Mesendoderm (in vitro differentiated cells): ENCODE results near the gene ROBO1.

ENCODE experiments used
- DNase-seq: peaks from one replicate; pipeline ENCODE4 v3.0.0; 2013
- H2AK5ac ChIP-seq: 2 replicates; pipeline ENCODE4 v1.6.1; 2013; ENCODE audit warnings: low read length, inconsistent platforms
- H2BK120ac ChIP-seq: 2 replicates; pipeline ENCODE4 v1.6.1; 2013; ENCODE audit warnings: low read depth, mild to moderate bottlenecking, low read length, moderate library complexity, mixed read lengths
- H2BK15ac ChIP-seq: replicated peaks from 2 replicates; pipeline ENCODE4 v1.6.1; 2013; ENCODE audit warnings: low read depth, mild to moderate bottlenecking, moderate library complexity
- H2BK5ac ChIP-seq: 2 replicates; pipeline ENCODE4 v1.6.1; 2013; ENCODE audit warnings: low read length, inconsistent platforms
- H3K18ac ChIP-seq: 2 replicates; pipeline ENCODE4 v1.6.1; 2013; ENCODE audit warnings: mild to moderate bottlenecking, low read length, mixed read lengths
- H3K23ac ChIP-seq: one replicate; pipeline ENCODE4 v1.6.1; 2013; ENCODE audit warnings: low read length
- H3K27ac ChIP-seq: 2 replicates; pipeline ENCODE4 v1.5.1; 2013; ENCODE audit warnings: low read depth, mild to moderate bottlenecking, inconsistent platforms, low read length, moderate library complexity
- H3K27me3 ChIP-seq: 2 replicates; pipeline ENCODE4 v1.6.1; 2013; ENCODE audit warnings: low read length, control low read depth, mild to moderate bottlenecking, inconsistent platforms; ENCODE audit not compliant: insufficient read depth, poor library complexity
- H3K36me3 ChIP-seq: 2 replicates; pipeline ENCODE4 v1.6.1; 2013; ENCODE audit warnings: low read length, inconsistent platforms; ENCODE audit not compliant: control insufficient read depth, insufficient read depth
- H3K4ac ChIP-seq: one replicate; pipeline ENCODE4 v1.6.1; 2013; ENCODE audit warnings: low read depth, mild to moderate bottlenecking, low read length, moderate library complexity
- H3K4me1 ChIP-seq: 2 replicates; pipeline ENCODE4 v1.6.1; 2013; ENCODE audit warnings: low read depth, low read length, inconsistent platforms; ENCODE audit not compliant: control insufficient read depth
- H3K4me2 ChIP-seq: 2 replicates; pipeline ENCODE4 v1.6.1; 2013; ENCODE audit warnings: low read length
- H3K4me3 ChIP-seq: 2 replicates; pipeline ENCODE4 v1.5.1; 2013; ENCODE audit warnings: mild to moderate bottlenecking, low read length
- H3K56ac ChIP-seq: one replicate; pipeline ENCODE4 v1.6.1; 2013; ENCODE audit warnings: low read length
- H3K79me1 ChIP-seq: 2 replicates; pipeline ENCODE4 v1.6.1; 2013; ENCODE audit warnings: low read length, inconsistent platforms
- H3K79me2 ChIP-seq: 2 replicates; pipeline ENCODE4 v1.6.1; 2013; ENCODE audit warnings: mild to moderate bottlenecking, low read length; ENCODE audit not compliant: control insufficient read depth, insufficient read depth
- H3K9ac ChIP-seq: 2 replicates; pipeline ENCODE4 v1.6.1; 2013; ENCODE audit warnings: low read length, inconsistent platforms
- H4K5ac ChIP-seq: one replicate; pipeline ENCODE4 v1.6.1; 2013; ENCODE audit warnings: low read length
- H4K8ac ChIP-seq: one replicate; pipeline ENCODE4 v1.6.1; 2013; ENCODE audit warnings: low read depth, mild to moderate bottlenecking, control low read depth, low read length, moderate library complexity
- WGBS: extraction: QIAGEN DNeasy Blood & Tissue Kit; methylation state at CpG from one replicate; pipeline ENCODE4 v1.1.7; 2013; ENCODE audit warnings: low lambda C conversion rate, missing lambda C conversion rate; ENCODE audit not compliant: insufficient coverage; ENCODE audit errors: extremely low coverage; 5-methylcytosine and 5-hydroxymethylcytosine counted together

The ROBO1 gene

GRCh38 chr3:78827618-78828017 is 940.2 kb downstream of the ROBO1 start:
- Histone ChIP-seq H3K18ac (no peak overlapping the region), H2BK15ac (no peak overlapping the region), H2BK120ac (no peak overlapping the region), H4K8ac (no peak overlapping the region), H3K9ac (no peak overlapping the region), H3K27me3 (no peaks in the 10 kb centered on the region), H2AK5ac (no peak overlapping the region), H3K56ac (no peak overlapping the region), H4K5ac (no peak overlapping the region), H3K79me2 (no peaks in the 10 kb centered on the region), H2BK5ac (no peak overlapping the region), H3K4me3 (no peak overlapping the region), H3K4me1 (peaks cover 2% of the 10 kb centered on the region), H3K36me3 (no peaks in the 10 kb centered on the region), H3K4ac (no peak overlapping the region), H3K27ac (no peak overlapping the region), H3K4me2 (no peak overlapping the region), H3K23ac (no peak overlapping the region), H3K79me1 (no peaks in the 10 kb centered on the region)
- WGBS, result no CpG with 5 or more reads among the region's 4 CpGs
- DNase-seq, result no peak

GRCh38 chr3:78825858-78826215 is 942.0 kb downstream of the ROBO1 start:
- Histone ChIP-seq H2AK5ac (no peak overlapping the region), H2BK5ac (no peak overlapping the region), H3K56ac (no peak overlapping the region), H2BK15ac (no peak overlapping the region), H3K36me3 (no peaks in the 10 kb centered on the region), H3K23ac (no peak overlapping the region), H2BK120ac (no peak overlapping the region), H3K79me2 (no peaks in the 10 kb centered on the region), H3K27me3 (no peaks in the 10 kb centered on the region), H4K8ac (no peak overlapping the region), H3K9ac (no peak overlapping the region), H3K4me2 (no peak overlapping the region), H4K5ac (no peak overlapping the region), H3K79me1 (no peaks in the 10 kb centered on the region), H3K4me3 (no peak overlapping the region), H3K27ac (no peak overlapping the region), H3K18ac (no peak overlapping the region), H3K4ac (no peak overlapping the region), H3K4me1 (peaks cover 2% of the 10 kb centered on the region)
- no peak for DNase-seq

DNA sequence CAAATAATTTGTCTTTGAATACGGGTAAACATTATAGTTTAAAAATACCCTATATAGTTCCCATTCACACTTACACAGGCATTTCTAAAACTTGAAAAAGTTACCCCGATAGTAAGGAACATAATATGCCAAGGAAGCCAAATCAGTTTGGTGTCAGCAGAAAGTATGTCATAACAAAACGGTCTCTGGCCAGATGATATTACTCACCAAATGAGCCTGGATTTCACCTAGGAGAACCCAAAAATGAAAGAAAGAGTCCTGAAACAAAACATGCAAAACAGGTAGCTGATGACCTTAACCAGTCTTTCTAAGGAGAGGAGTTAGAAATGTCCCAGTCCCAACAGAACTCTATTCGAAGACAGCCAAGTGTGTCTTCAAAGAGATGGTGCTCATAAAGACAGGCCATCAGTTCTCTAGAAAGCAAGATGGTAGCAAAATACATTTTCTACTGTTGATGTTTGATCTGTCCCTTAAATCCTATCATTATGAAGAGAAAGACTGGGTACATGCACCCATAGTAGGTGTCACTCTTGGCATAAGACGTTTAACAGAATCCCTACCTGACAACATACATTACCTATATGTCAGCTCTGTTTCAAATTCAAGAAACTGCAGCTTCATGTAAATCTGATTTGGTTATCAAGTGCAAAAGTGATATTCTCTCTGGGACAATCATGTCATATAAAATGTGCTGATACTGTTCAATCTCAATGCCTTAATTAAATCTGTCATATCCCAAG is 942.5 kb downstream of the ROBO1 start:
- H3K36me3 ChIP-seq, result no peaks in the 10 kb centered on the region
- H3K4me1 ChIP-seq, result peaks cover 2% of the 10 kb centered on the region
- H3K23ac ChIP-seq, result no peak overlapping the region
- H2BK15ac ChIP-seq, result no peak overlapping the region
- H3K79me1 ChIP-seq, result no peaks in the 10 kb centered on the region
- H3K18ac ChIP-seq, result no peak overlapping the region
- H4K5ac ChIP-seq, result no peak overlapping the region
- H3K4me2 ChIP-seq, result no peak overlapping the region
- no peak overlapping the region for H2BK120ac ChIP-seq
- WGBS, result no CpG with 5 or more reads among the region's 5 CpGs
- no peak overlapping the region for H3K4me3 ChIP-seq
- H3K4ac ChIP-seq, result no peak overlapping the region
- no peaks in the 10 kb centered on the region for H3K27me3 ChIP-seq
- H3K27ac ChIP-seq, result no peak overlapping the region
- H3K9ac ChIP-seq, result no peak overlapping the region
- H4K8ac ChIP-seq, result no peak overlapping the region
- H2BK5ac ChIP-seq, result no peak overlapping the region
- DNase-seq, result no peak
- no peaks in the 10 kb centered on the region for H3K79me2 ChIP-seq
- H3K56ac ChIP-seq, result no peak overlapping the region
- no peak overlapping the region for H2AK5ac ChIP-seq

DNA sequence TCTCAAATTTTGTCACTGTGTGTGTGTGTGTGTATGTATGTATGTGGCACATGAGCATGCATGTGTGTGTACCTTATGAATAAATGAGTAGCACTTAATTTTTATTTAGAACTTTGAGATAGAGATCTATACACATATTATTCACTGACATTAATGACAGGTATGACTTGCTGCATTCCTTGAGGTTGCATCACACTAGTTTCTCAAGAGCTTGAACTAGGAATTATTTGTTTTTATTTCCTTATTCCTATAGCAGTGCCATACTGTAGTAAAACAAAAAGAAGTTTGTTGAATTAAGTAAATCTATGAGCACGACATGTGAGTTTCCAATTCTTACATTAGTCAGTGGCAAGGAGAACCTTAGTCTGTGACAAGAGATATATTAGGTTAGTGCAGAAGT is 943.9 kb downstream of the ROBO1 start:
- no peaks in the 10 kb centered on the region for H3K79me2 ChIP-seq
- no peak overlapping the region for H3K18ac ChIP-seq
- no peak overlapping the region for H3K9ac ChIP-seq
- no peaks in the 10 kb centered on the region for H3K27me3 ChIP-seq
- no peak overlapping the region for H2BK5ac ChIP-seq
- no peak overlapping the region for H3K4me3 ChIP-seq
- H3K36me3 ChIP-seq, result no peaks in the 10 kb centered on the region
- H2AK5ac ChIP-seq, result no peak overlapping the region
- no peak overlapping the region for H3K4me2 ChIP-seq
- H3K56ac ChIP-seq, result no peak overlapping the region
- no peak overlapping the region for H3K4ac ChIP-seq
- H3K27ac ChIP-seq, result no peak overlapping the region
- no peak overlapping the region for H3K23ac ChIP-seq
- no CpG with 5 or more reads among the region's 1 CpG for WGBS
- H3K79me1 ChIP-seq, result no peaks in the 10 kb centered on the region
- no peak overlapping the region for H2BK120ac ChIP-seq
- peaks cover 2% of the 10 kb centered on the region for H3K4me1 ChIP-seq
- no peak overlapping the region for H2BK15ac ChIP-seq
- no peak overlapping the region for H4K5ac ChIP-seq
- H4K8ac ChIP-seq, result no peak overlapping the region
- peak; percentile 48 for DNase-seq

DNA sequence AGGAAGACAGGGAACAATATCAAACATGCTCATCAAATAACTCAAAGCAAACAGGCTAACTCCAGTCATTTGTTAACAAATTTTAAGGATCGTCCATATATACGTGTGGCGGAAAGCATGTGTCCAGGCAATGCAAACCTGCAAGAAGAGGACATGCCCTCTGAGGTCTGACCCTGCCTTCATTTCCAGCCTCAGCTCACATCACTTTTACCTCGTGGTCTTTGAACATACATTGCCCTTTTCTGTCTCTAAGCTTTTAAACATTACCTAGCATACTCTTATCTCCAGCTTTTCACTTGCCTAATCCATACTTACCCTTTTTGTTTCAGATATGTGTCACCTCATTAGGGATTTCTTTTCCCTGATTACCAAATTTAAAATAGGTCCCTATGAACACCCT is 944.4 kb downstream of the ROBO1 start:
- no peaks in the 10 kb centered on the region for H3K79me1 ChIP-seq
- no peaks in the 10 kb centered on the region for H3K27me3 ChIP-seq
- H2BK120ac ChIP-seq, result no peak overlapping the region
- peaks cover 2% of the 10 kb centered on the region for H3K4me1 ChIP-seq
- no peak overlapping the region for H3K27ac ChIP-seq
- no peak overlapping the region for H3K18ac ChIP-seq
- no peak overlapping the region for H3K4ac ChIP-seq
- no peak overlapping the region for H2BK15ac ChIP-seq
- no peak overlapping the region for H2BK5ac ChIP-seq
- H3K79me2 ChIP-seq, result no peaks in the 10 kb centered on the region
- H3K9ac ChIP-seq, result no peak overlapping the region
- no peak overlapping the region for H4K8ac ChIP-seq
- H3K23ac ChIP-seq, result no peak overlapping the region
- H3K4me3 ChIP-seq, result no peak overlapping the region
- peak; percentile 30 for DNase-seq
- no CpG with 5 or more reads among the region's 4 CpGs for WGBS
- H3K36me3 ChIP-seq, result no peaks in the 10 kb centered on the region
- H2AK5ac ChIP-seq, result no peak overlapping the region
- no peak overlapping the region for H4K5ac ChIP-seq
- H3K56ac ChIP-seq, result no peak overlapping the region
- no peak overlapping the region for H3K4me2 ChIP-seq

DNA sequence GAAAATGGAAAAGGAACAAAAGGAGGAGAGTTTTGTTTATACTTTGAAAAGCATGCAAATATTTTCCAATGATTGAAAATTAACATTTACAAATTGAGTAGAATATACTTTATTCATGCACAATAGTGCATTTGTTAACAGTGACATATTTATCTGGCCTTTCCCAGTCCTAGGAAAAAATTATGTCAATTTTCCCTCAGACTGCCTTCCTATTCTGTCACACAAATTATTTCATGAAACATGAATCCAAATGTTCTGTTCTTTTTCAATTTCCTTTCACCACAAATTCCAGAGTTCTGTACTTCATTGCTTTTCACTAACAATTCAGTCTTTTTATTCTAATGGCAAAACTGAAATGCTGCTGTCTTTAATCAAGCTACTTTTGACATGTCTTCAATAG is 945.1 kb downstream of the ROBO1 start:
- H3K18ac ChIP-seq, result no peak overlapping the region
- peaks cover 2% of the 10 kb centered on the region for H3K4me1 ChIP-seq
- no peaks in the 10 kb centered on the region for H3K79me1 ChIP-seq
- no peak overlapping the region for H3K4ac ChIP-seq
- H3K56ac ChIP-seq, result no peak overlapping the region
- no peak overlapping the region for H4K5ac ChIP-seq
- H3K23ac ChIP-seq, result no peak overlapping the region
- H2BK5ac ChIP-seq, result no peak overlapping the region
- H2AK5ac ChIP-seq, result no peak overlapping the region
- H4K8ac ChIP-seq, result no peak overlapping the region
- H2BK120ac ChIP-seq, result no peak overlapping the region
- no peaks in the 10 kb centered on the region for H3K27me3 ChIP-seq
- no peak for DNase-seq
- no peak overlapping the region for H3K27ac ChIP-seq
- no peak overlapping the region for H3K4me2 ChIP-seq
- no peak overlapping the region for H2BK15ac ChIP-seq
- no peaks in the 10 kb centered on the region for H3K79me2 ChIP-seq
- no peaks in the 10 kb centered on the region for H3K36me3 ChIP-seq
- H3K4me3 ChIP-seq, result no peak overlapping the region
- H3K9ac ChIP-seq, result no peak overlapping the region
